GM21786 (cell line): Measurements from ENCODE around the gene XRN2.

Experiments
- ATAC-seq: cut with Tn5 transposase; IDR thresholded peaks from one replicate; pipeline ENCODE4 v1.9.1; 2021; ENCODE audit not compliant: unreplicated experiment

The XRN2 gene, protein sequence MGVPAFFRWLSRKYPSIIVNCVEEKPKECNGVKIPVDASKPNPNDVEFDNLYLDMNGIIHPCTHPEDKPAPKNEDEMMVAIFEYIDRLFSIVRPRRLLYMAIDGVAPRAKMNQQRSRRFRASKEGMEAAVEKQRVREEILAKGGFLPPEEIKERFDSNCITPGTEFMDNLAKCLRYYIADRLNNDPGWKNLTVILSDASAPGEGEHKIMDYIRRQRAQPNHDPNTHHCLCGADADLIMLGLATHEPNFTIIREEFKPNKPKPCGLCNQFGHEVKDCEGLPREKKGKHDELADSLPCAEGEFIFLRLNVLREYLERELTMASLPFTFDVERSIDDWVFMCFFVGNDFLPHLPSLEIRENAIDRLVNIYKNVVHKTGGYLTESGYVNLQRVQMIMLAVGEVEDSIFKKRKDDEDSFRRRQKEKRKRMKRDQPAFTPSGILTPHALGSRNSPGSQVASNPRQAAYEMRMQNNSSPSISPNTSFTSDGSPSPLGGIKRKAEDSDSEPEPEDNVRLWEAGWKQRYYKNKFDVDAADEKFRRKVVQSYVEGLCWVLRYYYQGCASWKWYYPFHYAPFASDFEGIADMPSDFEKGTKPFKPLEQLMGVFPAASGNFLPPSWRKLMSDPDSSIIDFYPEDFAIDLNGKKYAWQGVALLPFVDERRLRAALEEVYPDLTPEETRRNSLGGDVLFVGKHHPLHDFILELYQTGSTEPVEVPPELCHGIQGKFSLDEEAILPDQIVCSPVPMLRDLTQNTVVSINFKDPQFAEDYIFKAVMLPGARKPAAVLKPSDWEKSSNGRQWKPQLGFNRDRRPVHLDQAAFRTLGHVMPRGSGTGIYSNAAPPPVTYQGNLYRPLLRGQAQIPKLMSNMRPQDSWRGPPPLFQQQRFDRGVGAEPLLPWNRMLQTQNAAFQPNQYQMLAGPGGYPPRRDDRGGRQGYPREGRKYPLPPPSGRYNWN

GRCh38 chr20:21303061-21303871 lies at the start of gene XRN2:
Gene XRN2 (plus strand): TSS chr20:21303331. CDS start chr20:21303399, 68 bp downstream.
- ATAC-seq, result peak; percentile 90

GRCh38 chr20:21257192-21257591 lies 45.9 kb upstream of the XRN2 start:
- no peak for ATAC-seq

GRCh38 chr20:21258411-21258810 lies 44.7 kb upstream of the XRN2 start:
- no peak for ATAC-seq

DNA sequence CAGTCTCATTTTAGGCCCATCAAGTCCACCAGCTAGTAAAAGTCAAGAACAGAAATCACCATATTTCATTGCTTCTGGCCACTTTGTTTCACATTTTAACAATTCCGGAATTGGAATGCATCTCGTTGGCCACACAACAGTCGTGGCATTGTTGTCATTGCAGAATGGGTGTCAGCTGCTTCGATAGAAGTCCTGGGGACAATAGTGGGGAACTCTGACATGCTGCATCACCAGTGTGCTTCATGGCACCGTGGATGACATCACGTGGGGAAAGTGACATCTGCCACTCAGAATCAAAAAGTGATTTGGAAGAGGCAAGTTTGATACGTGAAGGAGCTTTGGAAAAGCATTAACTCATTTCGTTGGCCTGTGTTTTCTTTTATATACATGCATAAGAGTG lies 43.8 kb upstream of the XRN2 start:
- ATAC-seq, result no peak

DNA sequence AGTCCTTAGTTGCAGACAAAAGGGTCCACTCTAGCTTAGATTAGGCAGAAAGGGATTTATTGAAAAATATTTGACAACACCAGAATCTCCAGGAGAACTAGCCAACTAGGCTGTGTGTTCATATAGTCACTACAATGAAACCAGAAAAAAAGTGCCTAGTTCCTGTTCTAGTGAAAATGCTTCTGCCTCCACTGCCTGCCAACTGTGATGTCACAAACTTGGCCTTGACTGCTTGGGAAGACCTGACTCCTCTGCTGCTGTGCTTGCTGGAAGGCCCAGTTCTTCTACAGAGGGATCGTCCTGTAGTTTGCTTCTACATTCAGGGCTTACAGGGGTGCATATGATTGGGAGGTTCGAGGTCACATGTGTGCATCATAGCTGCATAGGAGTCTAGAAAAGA lies 40.3 kb upstream of the XRN2 start:
- ATAC-seq, result no peak

DNA sequence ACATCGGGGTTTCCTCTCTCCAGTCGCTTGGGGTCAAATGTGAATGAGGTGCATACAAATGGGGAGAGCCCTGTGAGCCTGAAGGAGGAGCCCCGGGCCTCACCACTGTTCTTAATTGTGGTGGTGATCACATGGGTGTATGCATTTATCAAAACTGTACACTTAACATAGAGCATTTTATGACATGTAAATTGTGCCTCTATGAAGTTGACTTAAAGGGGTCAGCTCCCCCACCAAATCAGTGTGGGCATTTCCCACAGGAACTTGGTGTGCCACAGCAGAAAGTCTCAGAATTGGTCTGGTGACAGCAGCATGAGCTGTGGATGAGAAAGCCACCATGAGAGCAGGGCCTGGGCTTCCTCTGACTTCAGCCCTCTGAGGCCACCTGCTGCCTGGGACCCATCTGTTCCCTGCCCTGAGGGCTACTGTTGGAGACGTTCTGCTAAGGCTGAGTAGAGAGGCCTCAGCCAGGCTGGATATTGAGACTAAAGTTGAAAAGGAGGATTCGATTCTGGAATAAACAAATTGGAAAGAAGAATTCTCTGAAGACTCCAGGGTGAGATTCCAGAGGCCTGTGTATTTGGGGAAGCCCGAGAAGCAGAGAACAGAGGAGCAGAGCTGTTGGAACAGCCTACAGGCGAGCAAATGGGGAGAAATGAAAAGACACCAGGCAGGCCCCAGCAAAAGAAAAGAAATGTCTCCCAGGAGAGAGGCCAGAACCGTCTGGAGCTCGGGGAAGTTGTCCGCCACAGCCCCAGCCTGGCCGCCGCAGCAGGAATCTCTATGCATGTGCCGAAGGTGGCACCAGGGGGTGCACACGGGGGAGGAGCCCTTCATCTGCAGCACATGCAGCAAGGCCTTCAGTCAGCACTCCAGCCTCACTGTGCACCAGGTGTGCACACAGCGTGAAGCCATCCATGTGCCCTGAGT lies 37.6 kb upstream of the XRN2 start:
- ATAC-seq, result no peak

DNA sequence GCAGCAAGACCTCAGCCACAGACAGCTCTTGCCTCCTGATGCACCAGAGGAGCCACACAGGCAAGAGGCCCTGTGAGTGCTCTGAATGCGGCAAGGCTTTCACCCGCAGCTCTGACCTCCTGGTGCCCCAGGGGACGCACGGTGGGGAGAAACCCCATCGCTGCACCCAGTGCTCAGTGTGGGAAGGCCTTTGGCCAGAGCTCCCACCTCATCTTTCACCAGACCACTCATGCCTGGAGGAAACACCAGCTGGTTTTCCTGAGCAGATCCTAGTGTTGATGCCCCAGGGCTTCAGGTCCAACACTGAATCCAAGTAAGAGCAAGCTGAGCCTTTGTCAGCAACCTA lies 37.0 kb upstream of the XRN2 start:
- no peak for ATAC-seq

DNA sequence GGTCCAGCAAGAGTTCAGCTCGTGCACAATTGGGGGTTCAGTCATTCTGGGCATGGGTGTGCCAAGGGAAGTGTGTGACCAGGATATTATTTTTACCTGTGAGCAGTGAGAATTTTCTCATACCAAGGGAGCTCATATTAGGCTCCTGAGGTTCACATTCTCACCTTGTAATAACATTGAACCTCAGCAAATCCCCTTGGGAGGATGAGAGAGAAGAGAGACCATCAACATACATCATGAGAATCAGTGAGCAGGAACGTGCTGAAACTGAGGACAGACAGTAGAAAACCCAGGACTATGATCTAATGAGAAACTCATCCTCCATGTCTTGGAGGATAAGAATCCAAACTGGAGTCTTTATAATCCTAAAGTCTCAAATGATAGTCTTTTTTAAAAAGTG lies 33.4 kb upstream of the XRN2 start:
- no peak for ATAC-seq

- no peak for ATAC-seq
Measured at GRCh38 chr20:21270806-21271205, 32.3 kb upstream of the XRN2 start.

GRCh38 chr20:21272279-21272678 lies 30.9 kb upstream of the XRN2 start:
- ATAC-seq, result peak; percentile 50

DNA sequence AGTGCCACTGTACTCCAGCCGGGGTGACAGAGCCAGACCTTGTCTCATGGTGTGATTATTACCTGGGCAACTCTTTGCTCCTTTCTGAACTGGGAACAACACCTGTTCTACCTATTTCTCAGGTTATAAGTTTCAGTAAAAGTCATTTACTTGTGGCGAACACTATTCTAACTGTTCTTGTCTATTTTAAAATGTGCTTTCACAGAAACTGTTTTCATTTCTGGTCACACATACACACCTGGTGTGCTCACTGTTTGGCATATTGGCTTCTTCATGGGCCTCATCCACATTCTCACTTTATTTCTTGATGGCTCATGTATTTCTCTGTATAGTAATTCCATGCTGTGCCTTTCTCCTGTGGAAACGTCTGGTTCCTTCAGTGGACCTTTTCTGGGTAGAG lies 30.5 kb upstream of the XRN2 start:
- peak; percentile 51 for ATAC-seq

- no peak for ATAC-seq
Measured at GRCh38 chr20:21273755-21274386, 29.3 kb upstream of the XRN2 start.

- no peak for ATAC-seq
Measured at GRCh38 chr20:21278829-21279228, 24.3 kb upstream of the XRN2 start.

- no peak for ATAC-seq
Measured at GRCh38 chr20:21279706-21280521, 23.2 kb upstream of the XRN2 start.

DNA sequence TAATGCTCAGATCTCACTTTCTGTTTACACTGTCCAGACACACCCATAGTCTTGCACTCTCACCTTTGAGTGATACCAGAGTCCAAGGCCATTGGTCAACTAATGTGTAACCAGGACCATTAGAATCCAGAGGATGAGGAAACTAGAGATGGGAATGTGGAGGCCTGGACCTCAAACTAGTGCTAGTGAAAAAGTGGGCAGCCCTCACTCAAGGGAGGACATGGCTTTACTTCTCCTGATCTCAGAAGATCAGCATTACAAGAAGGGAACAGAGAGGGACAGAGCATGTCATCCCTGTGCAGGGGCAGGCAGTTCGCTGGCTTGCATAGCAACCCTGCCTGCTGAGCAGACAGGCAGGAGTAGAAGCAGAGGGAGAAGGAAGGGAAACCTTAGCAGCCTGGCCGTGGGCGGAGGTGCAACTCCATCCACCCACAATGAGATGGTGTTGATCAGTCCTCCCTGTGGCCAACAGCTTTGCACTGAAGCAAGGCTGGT lies 22.6 kb upstream of the XRN2 start:
- ATAC-seq, result no peak

GRCh38 chr20:21286775-21287174 lies 16.4 kb upstream of the XRN2 start:
- ATAC-seq, result no peak

DNA sequence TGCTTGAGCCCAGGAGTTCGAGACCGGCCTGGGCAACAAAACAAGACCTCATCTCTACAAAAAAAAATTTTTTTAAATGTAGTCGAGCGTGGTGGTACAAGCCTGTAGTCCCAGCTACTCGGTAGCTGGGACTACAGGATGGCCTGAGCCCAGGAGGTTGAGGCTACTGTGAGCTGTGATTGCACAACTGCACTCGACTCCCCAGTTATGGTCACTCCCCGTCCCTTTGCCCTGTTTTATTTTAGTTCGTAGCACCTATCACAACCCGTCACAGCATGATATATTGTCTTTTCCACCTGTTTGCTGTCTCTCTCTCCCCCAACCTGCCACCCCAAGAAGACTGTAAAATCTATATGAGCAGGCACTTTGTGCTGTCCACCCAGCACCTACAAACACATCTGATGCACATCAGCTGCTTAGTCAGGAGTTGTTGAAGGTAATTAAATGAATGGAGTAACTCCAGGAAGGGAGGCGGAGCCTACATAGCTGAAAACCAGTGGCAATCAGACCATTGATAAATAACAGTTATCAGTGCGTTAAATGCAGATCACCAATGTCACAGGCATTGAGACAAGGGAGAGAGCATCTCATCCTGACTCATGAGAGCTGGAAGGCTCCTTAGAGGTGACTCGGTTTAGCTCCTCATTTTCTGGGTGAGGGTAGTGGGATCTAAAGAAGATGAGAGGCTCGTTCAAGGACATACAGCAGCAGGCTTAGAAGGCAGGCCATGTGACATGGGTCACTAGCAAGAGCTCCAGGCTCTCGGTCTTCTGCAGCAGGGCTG lies 14.4 kb upstream of the XRN2 start:
- no peak for ATAC-seq

- no peak for ATAC-seq
Measured at GRCh38 chr20:21289651-21290050, 13.5 kb upstream of the XRN2 start.
